ENCODE data around the gene FZD7.

GRCh38 chr2:202043475-202043874 lies 9.8 kb downstream of the FZD7 start:
- TF ChIP-seq CTCF (IDR thresholded peaks at IDR 0.05) (no peak), POLR2AphosphoS5 (IDR thresholded peaks at IDR 0.05) (no peak), POLR2A (IDR thresholded peaks at IDR 0.05) (no peak)
